HG03039 (cell line): Measurements from ENCODE around the gene PRLR.

ENCODE experiments used
- ATAC-seq: cut with Tn5 transposase; IDR thresholded peaks from one replicate; pipeline ENCODE4 v1.9.1; 2021; ENCODE audit warnings: mild to moderate bottlenecking, moderate library complexity; ENCODE audit not compliant: unreplicated experiment

The PRLR gene

DNA sequence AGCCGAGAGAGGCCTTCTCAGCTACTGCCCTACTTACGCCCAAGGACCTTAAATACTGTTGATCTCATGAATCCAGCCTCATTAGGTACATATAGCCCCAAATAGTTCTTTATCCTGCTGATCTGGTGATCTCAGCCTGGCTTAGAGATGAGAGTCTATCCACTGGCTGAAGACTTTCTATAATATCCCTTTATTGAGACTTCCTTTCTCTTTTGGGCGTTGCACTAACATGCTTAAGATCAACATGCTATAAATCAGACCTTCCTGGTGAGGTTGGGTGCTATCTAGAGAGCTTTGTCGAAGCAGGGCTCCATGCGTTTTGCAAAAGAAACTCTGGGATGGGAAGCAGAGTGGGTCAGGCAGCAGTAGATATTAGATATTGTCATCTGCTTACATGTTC, 138.6 kb downstream of the PRLR start:
- no peak for ATAC-seq

DNA sequence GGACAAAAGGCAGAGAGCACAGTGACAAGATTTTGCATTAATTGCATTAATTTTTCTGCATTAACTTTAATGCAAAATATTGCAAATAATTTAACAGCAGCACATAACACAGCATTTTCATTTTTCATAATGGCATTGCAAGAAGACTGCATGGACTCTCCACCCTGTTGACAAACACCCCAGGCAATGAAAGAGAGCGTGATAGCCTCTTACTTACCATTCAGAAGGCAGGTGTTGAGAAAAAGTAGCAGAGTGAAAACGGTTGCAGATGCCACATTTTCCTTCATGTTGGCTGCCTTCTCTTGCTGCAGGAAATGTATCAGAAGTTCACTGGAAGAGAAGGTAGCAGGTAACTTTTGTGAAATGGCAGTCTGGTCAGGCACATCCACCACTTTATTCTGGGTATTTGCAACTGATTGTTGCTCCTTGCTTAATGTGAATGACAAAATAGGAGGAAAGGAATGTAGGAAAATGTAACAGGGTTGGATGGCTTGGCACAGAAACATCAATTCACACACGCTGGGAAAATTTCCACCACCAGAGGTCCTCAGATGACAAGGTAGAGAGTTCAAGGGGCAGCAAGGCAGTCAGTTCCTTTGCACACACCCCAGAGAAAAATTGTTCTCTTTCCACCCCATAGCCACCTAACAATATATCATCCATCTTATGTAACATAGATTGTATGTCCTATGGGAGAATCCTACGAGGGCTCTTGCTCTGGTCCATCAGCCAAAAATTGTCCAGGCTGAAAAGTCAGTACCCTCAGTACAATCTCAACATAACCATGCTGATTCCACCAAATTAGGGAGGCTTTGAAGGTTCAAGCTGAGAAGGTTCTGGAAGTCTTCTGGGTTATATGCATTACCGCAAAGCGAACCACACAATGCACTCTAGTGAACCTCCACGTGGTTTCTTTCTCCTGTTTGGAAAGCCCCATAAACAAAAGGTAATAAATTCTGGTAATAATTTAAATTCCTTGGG, 140.7 kb downstream of the PRLR start:
- ATAC-seq: no peak

DNA sequence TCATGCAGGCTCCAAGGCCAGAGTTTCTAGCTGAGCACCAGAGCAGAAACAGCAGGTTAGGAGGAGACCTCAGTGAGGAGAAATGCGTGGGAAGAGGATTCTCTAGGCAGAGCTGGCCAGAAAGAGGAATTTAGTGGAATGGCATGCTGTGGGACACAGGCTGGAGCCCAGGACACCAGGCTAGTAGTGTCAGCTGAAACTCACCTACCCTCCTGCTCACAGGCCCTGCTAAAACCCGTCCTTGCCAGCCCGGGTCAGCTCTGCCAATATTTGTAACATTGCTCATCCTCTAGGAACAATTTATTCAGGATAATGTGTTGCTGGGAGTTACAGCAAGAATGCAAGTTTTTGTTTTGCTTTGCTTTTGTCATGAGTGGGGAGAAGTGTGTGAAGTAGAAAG, 142.3 kb downstream of the PRLR start:
- no peak for ATAC-seq

DNA sequence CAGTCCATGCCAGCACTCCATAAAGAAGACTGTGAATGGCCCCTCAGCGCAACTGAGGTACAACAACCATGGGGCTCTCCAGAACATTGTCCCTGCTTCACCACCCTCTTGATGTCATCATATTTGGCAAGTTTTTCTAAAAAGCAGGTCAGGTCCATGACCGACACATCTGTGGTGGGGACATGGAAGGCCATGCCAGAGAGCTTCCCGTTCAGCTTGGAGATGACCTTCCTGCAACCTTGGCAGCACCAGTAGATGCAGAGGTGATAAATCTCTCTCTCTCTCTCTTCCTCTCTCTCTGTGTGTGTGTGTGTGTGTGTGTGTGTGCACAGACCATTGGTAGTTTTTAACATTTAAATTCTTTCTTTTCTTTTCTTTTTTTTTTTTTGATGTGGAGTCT, 147.1 kb downstream of the PRLR start:
- ATAC-seq: no peak

DNA sequence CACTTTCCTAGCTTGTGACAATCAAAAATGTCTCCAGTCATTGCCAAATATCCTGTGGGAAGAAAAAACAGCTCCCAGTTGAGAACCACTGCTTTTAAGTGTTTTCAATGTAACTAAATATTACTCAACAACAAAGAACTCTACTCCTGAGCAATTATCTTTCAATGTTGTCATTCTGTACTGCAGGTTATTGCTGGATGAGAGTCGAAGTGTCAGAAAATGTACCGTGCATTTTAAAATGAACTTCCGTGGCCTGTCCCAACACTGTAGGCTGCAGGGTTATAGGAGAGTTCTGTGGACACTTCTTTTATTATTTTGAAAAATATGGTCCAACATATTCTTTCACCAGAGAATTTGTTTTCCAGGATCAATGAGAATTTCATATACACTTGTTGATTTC, 147.8 kb downstream of the PRLR start:
- no peak for ATAC-seq

DNA sequence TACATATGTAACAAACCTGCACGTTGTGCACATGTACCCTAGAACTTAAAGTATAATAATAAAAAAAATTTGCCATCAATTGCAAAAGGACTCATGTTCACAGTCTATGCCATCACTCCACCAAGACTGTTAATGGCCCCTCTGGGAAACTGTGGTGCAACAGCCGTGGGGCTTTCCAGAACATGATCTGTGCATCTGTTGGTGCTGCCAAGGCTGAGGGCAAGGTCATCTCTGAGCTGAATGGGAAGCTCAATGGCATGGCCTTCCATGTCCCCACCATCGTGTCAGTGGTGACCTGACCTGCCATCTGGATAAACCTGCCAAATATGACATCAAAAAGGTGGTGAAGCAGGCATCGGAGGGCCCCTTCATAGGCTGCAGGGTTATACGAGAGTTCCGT, 149.2 kb downstream of the PRLR start:
- no peak for ATAC-seq

DNA sequence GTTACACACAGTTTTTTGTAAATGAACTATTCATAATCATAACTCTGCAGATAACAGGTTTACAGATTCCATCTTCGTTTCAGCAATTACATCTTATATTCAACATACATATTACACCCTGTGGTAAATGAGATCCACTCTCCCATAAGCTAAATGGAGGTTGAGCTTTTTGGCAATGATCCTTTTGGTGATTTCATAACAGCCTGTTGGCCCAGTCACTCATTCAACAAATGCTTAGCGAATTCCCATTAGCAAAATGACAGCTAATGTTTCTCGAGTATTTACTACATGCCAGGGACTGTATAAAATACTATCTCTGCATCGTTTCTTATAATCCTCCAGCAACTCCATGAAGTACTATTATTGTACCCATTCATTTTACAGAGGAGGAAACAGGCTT, 157.1 kb downstream of the PRLR start:
- no peak for ATAC-seq

DNA sequence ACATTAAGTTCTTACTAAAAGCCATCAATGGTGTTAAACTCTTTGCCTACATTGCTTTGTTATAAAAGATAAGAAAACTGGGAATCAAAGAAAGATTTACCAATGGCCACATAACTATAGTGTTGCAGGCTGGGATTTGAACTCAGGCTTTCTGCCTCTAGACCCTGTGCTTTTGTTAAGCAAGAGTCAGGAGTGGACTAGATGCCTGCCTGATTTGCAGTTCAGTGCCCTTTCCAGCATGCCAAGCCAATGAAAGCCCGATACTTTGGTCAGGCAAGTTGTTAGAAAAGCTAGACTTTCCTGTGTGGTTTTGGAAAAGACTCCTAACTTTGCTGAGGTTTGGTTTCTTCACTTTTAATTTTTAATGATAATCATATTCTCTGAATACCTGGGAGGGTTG, 161.1 kb downstream of the PRLR start:
- no peak for ATAC-seq

DNA sequence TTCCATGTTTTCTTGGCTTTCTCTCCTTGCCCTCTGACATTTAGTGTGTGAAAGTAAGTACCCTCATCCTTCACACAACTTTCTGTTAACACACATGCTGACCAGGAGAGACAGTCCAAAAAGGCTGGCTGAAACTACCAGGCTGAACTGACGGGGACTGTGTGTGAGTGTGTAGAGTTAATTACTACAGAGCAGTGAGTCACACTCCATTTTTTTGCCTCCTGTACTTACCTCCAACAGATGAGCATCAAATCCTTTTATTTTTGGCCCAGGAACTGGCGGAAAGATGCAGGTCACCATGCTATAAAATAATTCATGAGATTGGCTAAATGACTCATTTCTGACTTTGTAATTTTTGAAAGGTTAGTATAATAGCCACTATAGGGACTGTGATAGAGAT, 162.3 kb downstream of the PRLR start:
- no peak for ATAC-seq

DNA sequence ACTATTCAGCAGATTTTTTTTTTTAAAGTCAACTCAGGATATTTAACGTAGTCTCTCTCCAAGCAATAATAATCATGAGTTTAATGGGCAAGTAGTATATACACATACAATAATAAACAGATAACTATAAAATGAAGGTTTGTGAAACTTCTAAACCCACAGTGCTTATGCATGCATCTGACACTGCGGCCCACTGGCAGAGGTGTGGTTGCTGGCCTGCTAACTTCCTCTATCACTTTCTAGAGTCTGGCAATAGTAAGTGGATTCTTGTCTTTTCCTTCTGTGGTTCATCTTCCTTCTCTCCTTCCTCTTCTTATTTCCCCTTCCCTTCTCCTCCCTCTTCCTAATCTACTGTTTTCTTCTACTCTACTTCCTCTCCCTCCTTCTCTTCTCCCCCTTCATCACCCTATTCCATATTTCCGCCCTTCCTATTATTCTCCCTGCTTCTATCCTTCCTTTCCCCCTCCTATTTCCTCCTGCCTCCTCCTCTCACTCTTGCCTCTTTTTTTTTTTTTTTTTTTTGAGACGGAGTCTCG, 164.0 kb downstream of the PRLR start:
- no peak for ATAC-seq

DNA sequence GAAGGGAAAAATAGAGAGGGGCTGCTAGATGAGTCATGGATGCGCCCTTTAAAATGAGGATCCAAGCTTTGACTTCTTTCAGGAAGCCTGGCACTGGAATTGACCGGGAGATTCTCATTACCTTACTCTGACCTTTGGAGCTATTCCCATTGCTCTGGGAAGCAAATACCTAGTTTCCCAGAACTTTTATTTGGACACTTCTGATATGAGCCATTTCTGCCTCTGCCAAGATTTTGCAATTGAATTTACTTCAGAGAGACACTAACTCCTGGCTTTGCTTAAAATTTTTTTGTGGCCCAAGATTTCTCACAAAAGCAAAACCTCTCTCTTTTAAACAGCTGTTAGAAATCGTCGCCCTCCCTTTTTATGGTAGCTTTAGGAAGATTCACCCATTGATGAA, 166.9 kb downstream of the PRLR start:
- no peak for ATAC-seq

DNA sequence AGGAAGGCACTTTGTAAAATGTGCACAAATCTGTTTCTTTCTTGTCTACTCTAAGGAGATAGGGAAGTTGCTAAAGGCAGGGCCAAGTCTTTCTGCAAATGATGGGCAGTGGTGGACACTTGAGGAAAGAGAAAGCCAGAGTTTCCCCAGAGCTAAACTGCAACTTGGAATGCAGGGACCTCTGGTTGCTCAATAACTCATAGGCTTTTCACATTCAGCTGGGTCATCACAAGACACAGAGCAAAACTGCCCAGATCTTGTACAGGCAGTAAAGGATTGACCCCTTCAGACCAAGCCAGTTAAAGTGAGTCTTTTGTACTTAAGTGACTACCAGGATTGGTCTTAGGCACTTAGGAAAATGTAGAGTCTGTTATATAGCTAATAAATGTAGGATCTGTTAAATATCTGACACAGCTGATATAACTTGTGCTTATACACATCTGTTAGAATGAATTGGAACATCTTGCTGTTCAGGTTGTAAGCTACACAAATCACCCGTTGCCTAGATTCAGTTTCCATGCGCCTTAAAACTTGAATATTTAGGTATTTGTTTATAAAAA, 169.0 kb downstream of the PRLR start:
- no peak for ATAC-seq

DNA sequence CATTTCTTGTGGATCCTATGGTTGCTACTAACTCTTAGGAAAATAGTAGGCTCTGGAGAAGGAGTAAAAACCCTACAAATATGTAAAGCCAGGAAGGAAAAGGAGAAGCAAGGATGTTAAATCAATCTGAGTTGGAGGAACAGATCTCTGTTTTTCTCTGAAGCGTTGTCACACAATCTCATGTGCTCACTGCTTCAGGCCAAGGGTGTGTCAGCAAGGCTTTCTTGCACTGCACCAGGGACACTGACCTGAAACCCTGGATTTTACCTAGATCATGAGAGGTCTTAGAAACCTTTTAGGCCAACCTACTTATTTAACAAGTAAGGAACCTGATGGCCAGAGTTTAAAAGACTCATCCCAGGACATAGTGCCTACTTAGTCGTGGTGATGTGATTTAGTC, 170.1 kb downstream of the PRLR start:
- ATAC-seq: no peak

DNA sequence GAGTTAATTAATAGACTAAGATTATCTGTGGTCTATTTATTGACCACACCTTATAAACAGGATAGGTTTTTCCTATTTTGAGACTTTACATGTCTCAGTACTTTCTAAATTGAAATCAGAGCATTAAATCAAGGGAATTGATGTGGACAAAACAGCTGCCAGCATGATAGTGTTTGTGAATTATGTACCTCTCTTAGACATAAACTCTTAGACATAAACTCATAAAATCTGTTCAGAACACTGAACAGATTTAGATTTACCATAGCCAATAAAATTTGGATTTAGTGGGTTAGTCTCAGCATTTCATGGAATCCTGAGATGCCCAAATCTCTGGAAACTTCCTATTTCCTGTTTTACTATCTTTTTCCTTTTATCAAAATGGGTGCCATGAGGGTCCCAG, 171.0 kb downstream of the PRLR start:
- no peak for ATAC-seq

DNA sequence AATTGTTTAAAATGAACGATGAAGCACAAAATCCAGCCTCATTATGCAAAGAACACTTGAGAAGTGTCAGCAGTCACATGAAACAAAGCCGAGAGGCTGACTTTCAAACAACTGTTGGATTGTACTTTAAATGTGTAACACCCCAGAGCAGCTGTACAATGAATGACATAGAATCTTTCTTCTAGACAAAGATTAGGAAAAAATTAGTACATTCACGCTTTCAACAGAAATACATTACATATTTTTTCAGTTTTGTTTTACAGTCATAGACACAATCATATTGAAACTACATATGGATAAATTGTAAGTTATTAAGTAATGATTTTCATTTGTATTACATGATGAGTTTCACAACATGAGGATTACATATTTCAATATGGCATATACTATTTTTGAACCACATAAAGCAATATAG, 171.9 kb downstream of the PRLR start:
- peak; percentile 41 for ATAC-seq

DNA sequence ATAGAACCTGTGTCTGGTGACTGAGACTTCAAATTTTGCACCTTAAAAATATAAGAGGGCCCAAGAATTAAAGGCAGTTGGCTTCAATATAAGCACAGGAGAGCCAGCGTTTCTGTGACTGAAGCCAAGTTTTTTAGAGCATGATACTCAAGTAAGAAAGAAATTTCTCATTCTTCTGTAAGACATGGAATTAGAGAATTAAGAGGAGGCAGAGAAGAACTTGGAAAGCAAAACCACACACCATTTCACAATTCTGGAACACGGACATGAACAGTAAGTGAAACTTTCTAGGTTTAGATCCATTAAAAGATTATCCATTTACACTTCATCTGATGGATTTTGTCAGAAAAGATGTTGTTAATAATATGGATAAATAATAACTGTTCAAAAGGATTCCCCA, 173.6 kb downstream of the PRLR start:
- ATAC-seq: no peak

DNA sequence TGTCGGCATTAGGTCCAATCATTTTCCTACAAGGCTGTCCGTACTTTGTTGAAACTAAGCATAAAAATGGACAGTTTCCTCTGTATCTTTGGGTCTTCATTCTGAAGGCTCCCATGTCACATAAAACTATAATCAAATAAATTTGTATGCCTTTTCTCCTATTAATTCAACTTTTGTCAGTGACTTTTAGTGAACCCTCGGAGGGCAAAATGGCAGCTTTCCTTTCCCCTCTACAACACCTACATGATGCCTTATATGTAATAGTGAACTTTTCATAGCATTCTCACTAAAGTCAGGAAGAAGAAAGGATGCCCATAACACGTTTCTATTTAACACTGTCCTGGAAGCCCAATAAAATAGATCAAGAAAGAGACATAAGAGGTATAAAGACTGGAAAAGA, 177.4 kb downstream of the PRLR start:
- no peak for ATAC-seq

DNA sequence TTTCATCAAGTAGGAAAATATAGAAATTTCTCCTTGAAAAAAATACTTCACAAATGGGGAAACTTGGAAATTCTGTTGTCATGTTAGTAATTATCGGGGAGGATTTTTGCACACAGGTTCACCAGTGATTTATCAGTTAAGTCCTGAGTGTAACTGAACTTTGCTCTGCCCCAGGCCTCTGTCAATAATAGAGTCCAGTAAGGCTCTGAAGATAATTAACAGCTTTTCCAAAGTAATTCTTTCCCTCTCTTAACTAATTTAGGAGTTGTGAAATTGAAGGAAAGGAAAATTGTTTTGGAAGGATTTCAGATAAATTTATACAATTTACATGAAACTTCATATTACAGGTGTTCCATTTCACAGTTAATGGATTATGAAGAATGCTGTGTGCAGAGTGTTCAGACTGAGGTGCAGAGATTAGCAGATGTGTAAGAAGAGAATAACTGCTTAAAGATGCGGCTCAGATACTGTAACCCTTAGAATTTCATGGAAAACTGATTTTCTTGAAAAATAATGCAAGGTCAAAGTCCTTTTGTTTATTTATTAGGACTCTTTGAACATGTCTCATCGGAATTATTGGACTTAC, 179.7 kb downstream of the PRLR start:
- no peak for ATAC-seq

DNA sequence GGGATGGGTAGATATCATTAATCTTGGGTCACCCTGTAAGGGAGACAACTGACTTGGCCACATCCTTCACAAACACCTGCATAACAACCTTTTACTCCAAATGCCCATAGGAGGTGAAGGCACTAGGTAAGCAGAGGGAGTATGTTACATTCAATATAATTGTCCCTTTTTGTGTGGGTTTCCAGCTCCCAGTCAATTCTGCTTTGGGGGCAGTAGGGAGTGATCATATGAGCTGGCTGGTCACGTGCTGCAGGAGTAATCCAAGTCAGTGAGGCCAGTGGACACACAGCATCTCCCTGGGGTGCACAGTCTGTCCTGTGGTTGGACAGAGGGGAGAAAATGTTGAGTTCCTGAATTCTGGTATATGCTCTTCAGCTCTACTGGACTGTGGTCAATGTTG, 181.4 kb downstream of the PRLR start:
- ATAC-seq: no peak

DNA sequence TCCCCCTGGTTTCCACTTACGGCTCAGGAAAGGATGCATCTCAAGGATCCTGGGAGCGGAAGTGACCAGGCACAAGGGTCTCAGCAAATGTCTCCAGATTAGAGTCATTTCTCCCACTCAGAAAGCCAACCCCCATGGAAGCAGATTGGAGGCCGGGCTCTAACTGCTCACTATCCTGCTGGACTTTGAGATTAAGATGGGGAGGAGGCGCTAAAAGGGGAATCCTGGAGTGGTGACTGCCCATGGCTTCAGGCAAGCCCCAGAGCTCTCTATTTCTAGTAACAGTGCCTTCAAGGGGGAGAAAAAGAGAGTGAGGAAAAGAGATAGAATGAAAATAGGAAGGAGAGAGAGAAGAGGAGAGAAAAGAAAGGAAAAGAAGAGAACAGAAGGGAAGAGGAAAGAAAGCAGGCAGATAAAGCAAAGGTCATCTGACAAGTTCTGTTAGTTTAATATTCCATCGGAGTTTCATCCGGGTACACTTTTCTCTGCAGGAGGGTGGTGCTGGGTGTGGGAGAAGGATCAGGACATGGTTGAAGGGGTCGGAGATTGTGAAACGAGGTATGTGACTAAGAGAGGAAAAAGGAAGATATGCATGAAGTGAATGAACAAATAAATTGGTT, 182.4 kb downstream of the PRLR start, which contains the start of gene AGXT2:
Gene AGXT2, minus strand, starts transcription at position 165 of the 620 bp plus-strand sequence. Its CDS starts 57 bp downstream, at position 108.
- ATAC-seq: no peak

DNA sequence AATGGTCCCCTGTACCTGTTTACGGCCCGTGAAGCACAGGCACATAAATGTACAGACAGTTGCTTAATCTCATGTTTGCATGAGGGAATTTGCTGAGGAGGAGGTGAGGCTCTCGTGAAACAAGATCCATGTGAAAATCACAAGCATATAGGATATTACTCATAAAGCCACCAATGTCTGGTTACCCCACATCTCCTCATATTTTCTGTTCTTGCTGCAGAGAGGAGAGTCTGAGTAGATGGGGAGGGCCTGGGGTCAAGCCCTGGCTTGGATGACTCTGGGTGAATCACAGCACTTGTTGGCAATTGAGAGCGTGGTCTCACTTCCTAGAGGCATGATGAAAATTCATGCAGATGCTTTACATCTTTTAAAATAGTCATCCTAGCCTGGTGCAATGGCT, 183.5 kb downstream of the PRLR start:
- no peak for ATAC-seq
